Measurements from ENCODE around the gene ABCC4.

DNA sequence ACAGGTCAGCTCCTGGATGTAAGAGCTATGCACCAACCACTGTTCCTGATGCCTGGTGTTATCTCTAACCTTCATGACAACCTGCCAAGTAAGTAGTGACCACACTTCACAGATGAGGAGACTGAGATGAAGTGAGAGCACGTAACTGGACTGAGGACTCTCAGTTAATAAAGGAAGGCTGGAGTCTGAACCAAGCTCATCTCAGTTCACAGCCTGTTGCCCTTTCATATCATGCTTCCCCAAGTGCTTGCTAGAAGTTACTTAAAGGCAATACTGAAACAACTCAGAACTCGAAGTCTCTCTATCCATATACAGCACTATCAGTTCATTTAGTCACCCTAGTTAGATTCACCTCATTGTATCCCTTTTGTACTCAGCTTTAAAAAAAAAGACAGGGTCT, 119.7 kb downstream of the ABCC4 start:
- TF ChIP-seq, protein P1, sequence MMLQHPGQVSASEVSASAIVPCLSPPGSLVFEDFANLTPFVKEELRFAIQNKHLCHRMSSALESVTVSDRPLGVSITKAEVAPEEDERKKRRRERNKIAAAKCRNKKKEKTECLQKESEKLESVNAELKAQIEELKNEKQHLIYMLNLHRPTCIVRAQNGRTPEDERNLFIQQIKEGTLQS (IDR thresholded peaks at IDR 0.05) = no peak
- TF ChIP-seq, protein P2, sequence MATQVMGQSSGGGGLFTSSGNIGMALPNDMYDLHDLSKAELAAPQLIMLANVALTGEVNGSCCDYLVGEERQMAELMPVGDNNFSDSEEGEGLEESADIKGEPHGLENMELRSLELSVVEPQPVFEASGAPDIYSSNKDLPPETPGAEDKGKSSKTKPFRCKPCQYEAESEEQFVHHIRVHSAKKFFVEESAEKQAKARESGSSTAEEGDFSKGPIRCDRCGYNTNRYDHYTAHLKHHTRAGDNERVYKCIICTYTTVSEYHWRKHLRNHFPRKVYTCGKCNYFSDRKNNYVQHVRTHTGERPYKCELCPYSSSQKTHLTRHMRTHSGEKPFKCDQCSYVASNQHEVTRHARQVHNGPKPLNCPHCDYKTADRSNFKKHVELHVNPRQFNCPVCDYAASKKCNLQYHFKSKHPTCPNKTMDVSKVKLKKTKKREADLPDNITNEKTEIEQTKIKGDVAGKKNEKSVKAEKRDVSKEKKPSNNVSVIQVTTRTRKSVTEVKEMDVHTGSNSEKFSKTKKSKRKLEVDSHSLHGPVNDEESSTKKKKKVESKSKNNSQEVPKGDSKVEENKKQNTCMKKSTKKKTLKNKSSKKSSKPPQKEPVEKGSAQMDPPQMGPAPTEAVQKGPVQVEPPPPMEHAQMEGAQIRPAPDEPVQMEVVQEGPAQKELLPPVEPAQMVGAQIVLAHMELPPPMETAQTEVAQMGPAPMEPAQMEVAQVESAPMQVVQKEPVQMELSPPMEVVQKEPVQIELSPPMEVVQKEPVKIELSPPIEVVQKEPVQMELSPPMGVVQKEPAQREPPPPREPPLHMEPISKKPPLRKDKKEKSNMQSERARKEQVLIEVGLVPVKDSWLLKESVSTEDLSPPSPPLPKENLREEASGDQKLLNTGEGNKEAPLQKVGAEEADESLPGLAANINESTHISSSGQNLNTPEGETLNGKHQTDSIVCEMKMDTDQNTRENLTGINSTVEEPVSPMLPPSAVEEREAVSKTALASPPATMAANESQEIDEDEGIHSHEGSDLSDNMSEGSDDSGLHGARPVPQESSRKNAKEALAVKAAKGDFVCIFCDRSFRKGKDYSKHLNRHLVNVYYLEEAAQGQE (IDR thresholded peaks at IDR 0.05; ENCODE audit: low read depth) = no peak
- TF ChIP-seq, protein P3, sequence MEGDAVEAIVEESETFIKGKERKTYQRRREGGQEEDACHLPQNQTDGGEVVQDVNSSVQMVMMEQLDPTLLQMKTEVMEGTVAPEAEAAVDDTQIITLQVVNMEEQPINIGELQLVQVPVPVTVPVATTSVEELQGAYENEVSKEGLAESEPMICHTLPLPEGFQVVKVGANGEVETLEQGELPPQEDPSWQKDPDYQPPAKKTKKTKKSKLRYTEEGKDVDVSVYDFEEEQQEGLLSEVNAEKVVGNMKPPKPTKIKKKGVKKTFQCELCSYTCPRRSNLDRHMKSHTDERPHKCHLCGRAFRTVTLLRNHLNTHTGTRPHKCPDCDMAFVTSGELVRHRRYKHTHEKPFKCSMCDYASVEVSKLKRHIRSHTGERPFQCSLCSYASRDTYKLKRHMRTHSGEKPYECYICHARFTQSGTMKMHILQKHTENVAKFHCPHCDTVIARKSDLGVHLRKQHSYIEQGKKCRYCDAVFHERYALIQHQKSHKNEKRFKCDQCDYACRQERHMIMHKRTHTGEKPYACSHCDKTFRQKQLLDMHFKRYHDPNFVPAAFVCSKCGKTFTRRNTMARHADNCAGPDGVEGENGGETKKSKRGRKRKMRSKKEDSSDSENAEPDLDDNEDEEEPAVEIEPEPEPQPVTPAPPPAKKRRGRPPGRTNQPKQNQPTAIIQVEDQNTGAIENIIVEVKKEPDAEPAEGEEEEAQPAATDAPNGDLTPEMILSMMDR (IDR thresholded peaks at IDR 0.05 in 2 of 3, conservative IDR thresholded peaks at IDR 0.05 in 1 of 3; ENCODE audit: borderline replicate concordance in 1 of 3, insufficient read depth in 1 of 3, low read depth in 2 of 3, low read length in 2 of 3) = no peak
